ENCODE results near the gene DNM1. TPM values are rescaled to one million over a fixed set of nuclear protein-coding genes. Genes with fewer than 3 reads are reported as not detected.
A peak's percentile ranks its signal among the peaks of the same experiment; 100 is the strongest.

Gene DNM1
- total RNA-seq, 1 experiment from 2014 or later: 3.9 TPM

DNA sequence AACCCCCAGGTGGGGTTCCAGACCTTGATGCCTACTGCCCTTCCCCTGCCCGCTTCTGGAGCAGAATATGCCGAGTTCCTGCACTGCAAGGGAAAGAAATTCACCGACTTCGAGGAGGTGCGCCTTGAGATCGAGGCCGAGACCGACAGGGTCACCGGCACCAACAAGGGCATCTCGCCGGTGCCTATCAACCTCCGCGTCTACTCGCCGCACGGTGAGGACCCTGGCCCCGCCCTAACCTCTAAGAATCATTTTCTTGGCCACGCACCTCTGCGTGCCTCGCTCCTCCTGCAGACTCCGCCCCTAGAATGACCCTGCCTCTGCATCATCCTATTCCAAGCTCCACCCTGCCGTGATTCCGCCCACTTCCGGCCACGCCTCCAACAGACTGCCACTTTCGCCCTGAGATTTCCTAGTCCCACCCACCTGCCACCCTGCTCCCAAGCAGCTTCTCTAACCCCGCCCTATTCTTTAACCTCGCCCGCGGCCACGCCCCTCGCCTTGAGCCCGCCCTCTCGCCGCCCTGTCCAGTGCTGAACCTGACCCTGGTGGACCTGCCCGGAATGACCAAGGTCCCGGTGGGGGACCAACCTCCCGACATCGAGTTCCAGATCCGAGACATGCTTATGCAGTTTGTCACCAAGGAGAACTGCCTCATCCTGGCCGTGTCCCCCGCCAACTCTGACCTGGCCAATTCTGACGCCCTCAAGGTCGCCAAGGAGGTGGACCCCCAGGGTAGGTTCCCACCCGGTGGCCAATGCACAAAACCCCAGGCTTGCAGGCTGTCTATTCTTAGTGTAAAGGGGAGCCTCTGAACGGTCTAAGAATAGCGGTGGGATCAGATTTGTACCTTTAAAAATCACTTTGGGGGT, 15.6 kb downstream of the DNM1 start:
- ChIA-PET CTCF (interaction anchor here (0.5 to 1.1 kb wide), 12 partner anchors 12 to 201 kb away, joined by 3 to 9 read pairs (median 4); no protein-coding TSS in a partner anchor), POLR2A (interaction anchor here (0.6 to 1.0 kb wide), 5 partner anchors 26 to 417 kb away, joined by 3 to 7 read pairs (median 4); partner anchors contain the start of genes GOLGA2 and SWI5)
- Mint-ChIP-seq H3K27ac (ENCODE audit: unreplicated experiment) (peak overlapping the region; percentile 87), H3K27me3 (ENCODE audit: insufficient read depth, unreplicated experiment) (peaks cover 3% of the 10 kb centered on the region), H3K4me1 (ENCODE audit: low read depth, unreplicated experiment) (peaks cover 12% of the 10 kb centered on the region), H3K4me3 (ENCODE audit: unreplicated experiment) (peak overlapping the region; percentile 86), H3K9me3 (ENCODE audit: unreplicated experiment) (no peaks in the 10 kb centered on the region), H3K36me3 (ENCODE audit: insufficient read depth, unreplicated experiment) (peaks cover 6% of the 10 kb centered on the region)
- H3K9me3 ChIP-seq: no peaks in the 10 kb centered on the region
- H3K4me3 ChIP-seq (ENCODE audit: low read depth, low read length): peak overlapping the region; percentile 44
- peaks cover 8% of the 10 kb centered on the region for H3K4me1 ChIP-seq
- H3K36me3 ChIP-seq (ENCODE audit: control insufficient read depth, insufficient read depth, low read length): no peaks in the 10 kb centered on the region
- intact Hi-C loops (cut with micrococcal nuclease; ENCODE audit: unreplicated experiment): loop anchor here (1.0 kb wide), 4 partner anchors 15 to 58 kb away; partner anchors contain the start of genes DNM1, GOLGA2 and SWI5
- H3K27me3 ChIP-seq (replicated peaks; ENCODE audit: control insufficient read depth, insufficient read depth, low read length): no peaks in the 10 kb centered on the region
- TF ChIP-seq, protein P1, sequence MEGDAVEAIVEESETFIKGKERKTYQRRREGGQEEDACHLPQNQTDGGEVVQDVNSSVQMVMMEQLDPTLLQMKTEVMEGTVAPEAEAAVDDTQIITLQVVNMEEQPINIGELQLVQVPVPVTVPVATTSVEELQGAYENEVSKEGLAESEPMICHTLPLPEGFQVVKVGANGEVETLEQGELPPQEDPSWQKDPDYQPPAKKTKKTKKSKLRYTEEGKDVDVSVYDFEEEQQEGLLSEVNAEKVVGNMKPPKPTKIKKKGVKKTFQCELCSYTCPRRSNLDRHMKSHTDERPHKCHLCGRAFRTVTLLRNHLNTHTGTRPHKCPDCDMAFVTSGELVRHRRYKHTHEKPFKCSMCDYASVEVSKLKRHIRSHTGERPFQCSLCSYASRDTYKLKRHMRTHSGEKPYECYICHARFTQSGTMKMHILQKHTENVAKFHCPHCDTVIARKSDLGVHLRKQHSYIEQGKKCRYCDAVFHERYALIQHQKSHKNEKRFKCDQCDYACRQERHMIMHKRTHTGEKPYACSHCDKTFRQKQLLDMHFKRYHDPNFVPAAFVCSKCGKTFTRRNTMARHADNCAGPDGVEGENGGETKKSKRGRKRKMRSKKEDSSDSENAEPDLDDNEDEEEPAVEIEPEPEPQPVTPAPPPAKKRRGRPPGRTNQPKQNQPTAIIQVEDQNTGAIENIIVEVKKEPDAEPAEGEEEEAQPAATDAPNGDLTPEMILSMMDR (IDR thresholded peaks at IDR 0.05; ENCODE audit: insufficient read depth in 1 of 2, low read depth in 1 of 2, low read length in 1 of 2, severe bottlenecking in 1 of 2, unreplicated experiment in 1 of 2): no peak
- DNase-seq: peak; percentile 98 to 99
- BruUV-seq (replicated peaks): no TSS peak

DNA sequence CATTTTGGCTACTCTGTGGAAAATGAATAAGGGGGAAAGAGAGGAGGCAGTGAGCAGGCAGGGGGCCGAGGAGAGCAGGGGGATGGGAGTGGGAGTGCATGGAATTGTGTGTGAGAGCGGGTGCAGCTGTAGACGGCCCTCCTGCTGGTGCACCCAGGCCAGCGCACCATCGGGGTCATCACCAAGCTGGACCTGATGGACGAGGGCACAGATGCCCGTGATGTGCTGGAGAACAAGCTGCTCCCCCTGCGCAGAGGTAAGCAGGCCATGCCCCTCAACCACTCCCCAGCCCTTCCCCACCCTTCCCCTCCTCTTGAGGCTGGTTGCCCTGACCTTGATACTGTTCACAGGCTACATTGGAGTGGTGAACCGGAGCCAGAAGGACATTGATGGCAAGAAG, 16.7 kb downstream of the DNM1 start:
- H3K27ac Mint-ChIP-seq (ENCODE audit: unreplicated experiment): no peak overlapping the region
- CTCF ChIA-PET: no interaction called here
- intact Hi-C loops (cut with micrococcal nuclease; ENCODE audit: unreplicated experiment): no loop called here

DNA sequence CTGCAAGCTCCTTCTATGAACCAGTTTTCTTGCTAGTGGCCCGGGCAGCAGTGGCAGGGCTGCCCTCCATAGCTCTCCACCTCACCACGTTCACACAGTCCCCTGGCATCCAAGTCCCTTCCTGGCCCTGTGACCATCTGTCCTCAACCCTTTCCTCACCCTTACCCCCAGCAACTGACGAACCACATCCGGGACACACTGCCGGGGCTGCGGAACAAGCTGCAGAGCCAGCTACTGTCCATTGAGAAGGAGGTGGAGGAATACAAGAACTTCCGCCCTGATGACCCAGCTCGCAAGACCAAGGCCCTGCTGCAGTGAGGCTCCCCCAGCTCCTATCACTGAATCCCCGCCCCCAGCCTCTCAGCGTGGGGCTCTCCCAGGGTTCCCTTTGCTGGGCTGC, 18.8 kb downstream of the DNM1 start:
- H3K4me3 ChIP-seq (ENCODE audit: low read depth, low read length): no peak overlapping the region
- ChIA-PET POLR2A (interaction anchor here (0.5 kb wide), 1 partner anchor 452 kb away, joined by 3 read pairs; no protein-coding TSS in a partner anchor), CTCF (no interaction called here)
- Mint-ChIP-seq H3K9me3 (ENCODE audit: unreplicated experiment) (no peaks in the 10 kb centered on the region), H3K4me1 (ENCODE audit: low read depth, unreplicated experiment) (peaks cover 12% of the 10 kb centered on the region), H3K27ac (ENCODE audit: unreplicated experiment) (no peak overlapping the region), H3K27me3 (ENCODE audit: insufficient read depth, unreplicated experiment) (peaks cover 3% of the 10 kb centered on the region), H3K4me3 (ENCODE audit: unreplicated experiment) (no peak overlapping the region), H3K36me3 (ENCODE audit: insufficient read depth, unreplicated experiment) (peaks cover 12% of the 10 kb centered on the region)
- H3K36me3 ChIP-seq (ENCODE audit: control insufficient read depth, insufficient read depth, low read length): no peaks in the 10 kb centered on the region
- no peak for DNase-seq
- H3K9me3 ChIP-seq: no peaks in the 10 kb centered on the region
- peaks cover 8% of the 10 kb centered on the region for H3K4me1 ChIP-seq
- TF ChIP-seq, protein P1 (IDR thresholded peaks at IDR 0.05; ENCODE audit: insufficient read depth in 1 of 2, low read depth in 1 of 2, low read length in 1 of 2, severe bottlenecking in 1 of 2, unreplicated experiment in 1 of 2): no peak
- H3K27me3 ChIP-seq (replicated peaks; ENCODE audit: control insufficient read depth, insufficient read depth, low read length): no peaks in the 10 kb centered on the region
- no TSS peak for BruUV-seq (replicated peaks)
- intact Hi-C loops (cut with micrococcal nuclease; ENCODE audit: unreplicated experiment): no loop called here

More for the DNA sequence above, 16.7 kb downstream of the DNM1 start:
- Histone ChIP-seq H3K4me3 (ENCODE audit: low read depth, low read length) (no peak overlapping the region), H3K4me1 (peaks cover 8% of the 10 kb centered on the region), H3K36me3 (ENCODE audit: control insufficient read depth, insufficient read depth, low read length) (no peaks in the 10 kb centered on the region), H3K9me3 (no peaks in the 10 kb centered on the region), H3K27me3 (replicated peaks; ENCODE audit: control insufficient read depth, insufficient read depth, low read length) (no peaks in the 10 kb centered on the region)
- TF ChIP-seq, protein P1 (IDR thresholded peaks at IDR 0.05; ENCODE audit: insufficient read depth in 1 of 2, low read depth in 1 of 2, low read length in 1 of 2, severe bottlenecking in 1 of 2, unreplicated experiment in 1 of 2): no peak
- peaks cover 6% of the 10 kb centered on the region for H3K36me3 Mint-ChIP-seq (ENCODE audit: insufficient read depth, unreplicated experiment)
- no peak for DNase-seq
- no peak overlapping the region for H3K4me3 Mint-ChIP-seq (ENCODE audit: unreplicated experiment)
- H3K9me3 Mint-ChIP-seq (ENCODE audit: unreplicated experiment): no peaks in the 10 kb centered on the region
- BruUV-seq (replicated peaks): no TSS peak
- peaks cover 3% of the 10 kb centered on the region for H3K27me3 Mint-ChIP-seq (ENCODE audit: insufficient read depth, unreplicated experiment)
- peaks cover 12% of the 10 kb centered on the region for H3K4me1 Mint-ChIP-seq (ENCODE audit: low read depth, unreplicated experiment)
- POLR2A ChIA-PET: interaction anchor here (1.0 kb wide), 1 partner anchor 28 kb away, joined by 4 read pairs; no protein-coding TSS in a partner anchor

Measured in Caco-2 (cell line).